ENCODE results near the gene CPXM1.
A peak's percentile ranks its signal among the peaks of the same experiment; 100 is the strongest.
"Not testable (repeated sequence)": the region's sequence is repeated elsewhere in the genome, so short reads cannot be mapped to it uniquely, and the experiment has no call there.

The CPXM1 gene

DNA sequence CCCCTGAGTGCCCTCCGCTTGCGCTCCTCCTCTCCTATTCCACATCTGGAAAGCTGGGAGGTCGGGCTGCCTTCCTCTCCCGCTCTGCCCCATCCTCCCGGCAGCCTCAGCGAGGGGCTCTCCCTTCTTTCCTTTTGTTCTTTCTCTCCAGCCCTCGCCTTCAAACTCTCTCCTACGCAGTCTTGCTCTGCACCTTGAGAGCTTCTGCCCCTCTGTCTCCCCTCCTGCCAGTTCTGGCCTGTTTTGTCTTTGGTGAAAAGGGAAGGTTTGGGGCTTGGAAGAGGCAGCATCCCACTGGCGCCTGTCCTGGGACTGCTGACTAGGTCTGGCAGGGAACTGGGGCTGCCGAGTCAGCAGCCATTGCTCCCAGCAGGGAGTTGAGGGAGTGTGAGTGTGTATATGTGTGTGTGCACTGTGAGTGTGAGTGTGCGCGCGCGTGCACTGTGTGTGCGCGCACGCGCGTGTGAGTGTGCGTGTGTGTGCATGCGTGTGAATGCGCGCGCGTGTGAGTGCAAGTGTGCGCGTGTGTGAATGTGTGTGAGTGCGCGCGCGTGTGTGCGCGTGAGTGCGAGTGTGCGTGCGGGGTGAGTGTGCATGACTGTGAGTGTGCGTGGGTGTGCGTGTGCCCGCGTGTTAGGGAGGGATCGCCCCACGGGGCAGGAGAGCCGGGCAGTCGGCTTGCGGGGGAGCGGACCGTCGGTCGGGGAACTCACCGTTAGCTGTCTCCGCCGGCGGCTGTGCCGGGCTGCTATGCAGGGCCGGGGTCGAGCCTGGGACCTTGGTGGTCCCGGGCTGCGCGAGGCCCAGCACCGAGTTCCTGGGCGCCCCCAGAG lies 523 bp downstream of the CPXM1 start:
- DNase-seq (ENCODE audit: low spot score): peak; percentile 46

DNA sequence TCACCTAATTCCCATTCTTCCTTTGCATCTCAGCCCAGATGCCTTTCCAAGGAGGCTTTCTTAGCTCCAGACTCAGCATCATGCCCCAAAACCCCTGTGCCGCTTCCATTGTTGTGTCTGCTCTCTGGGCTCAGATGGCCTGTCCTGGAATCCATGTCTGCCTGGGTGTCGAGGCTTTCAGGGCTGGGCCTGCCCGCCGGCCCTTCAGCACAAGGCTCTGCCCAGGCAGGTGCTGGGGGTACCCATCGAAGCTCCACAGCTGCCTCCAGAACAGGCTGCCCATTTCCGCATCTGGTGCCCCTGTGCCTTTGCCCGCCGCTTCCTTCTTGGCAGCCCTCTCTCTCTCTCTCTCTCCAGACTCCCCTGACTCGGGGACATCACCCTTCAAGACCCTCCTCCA lies 1.2 kb downstream of the CPXM1 start:
- DNase-seq (ENCODE audit: low spot score): no peak

DNA sequence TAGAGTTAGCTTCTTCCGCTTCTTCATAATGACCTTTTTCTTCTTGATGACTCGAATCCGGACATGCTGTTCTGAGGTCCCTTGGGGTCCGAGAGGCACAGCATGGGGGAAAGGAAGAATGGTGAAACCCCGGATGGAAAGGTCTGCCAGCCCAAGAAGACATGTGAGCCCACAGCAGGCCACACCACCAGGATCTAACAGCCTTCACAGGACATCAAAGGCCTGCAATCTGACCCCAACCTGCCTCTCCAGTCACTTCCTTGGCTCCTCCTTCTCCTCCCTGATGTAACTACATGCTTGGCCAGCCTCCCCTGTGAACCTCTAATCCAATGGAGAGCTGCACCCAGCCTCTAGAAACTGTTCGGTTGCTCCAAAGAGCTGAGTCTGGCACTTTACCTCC lies 1.6 kb downstream of the CPXM1 start:
- no peak for DNase-seq (ENCODE audit: low spot score)

DNA sequence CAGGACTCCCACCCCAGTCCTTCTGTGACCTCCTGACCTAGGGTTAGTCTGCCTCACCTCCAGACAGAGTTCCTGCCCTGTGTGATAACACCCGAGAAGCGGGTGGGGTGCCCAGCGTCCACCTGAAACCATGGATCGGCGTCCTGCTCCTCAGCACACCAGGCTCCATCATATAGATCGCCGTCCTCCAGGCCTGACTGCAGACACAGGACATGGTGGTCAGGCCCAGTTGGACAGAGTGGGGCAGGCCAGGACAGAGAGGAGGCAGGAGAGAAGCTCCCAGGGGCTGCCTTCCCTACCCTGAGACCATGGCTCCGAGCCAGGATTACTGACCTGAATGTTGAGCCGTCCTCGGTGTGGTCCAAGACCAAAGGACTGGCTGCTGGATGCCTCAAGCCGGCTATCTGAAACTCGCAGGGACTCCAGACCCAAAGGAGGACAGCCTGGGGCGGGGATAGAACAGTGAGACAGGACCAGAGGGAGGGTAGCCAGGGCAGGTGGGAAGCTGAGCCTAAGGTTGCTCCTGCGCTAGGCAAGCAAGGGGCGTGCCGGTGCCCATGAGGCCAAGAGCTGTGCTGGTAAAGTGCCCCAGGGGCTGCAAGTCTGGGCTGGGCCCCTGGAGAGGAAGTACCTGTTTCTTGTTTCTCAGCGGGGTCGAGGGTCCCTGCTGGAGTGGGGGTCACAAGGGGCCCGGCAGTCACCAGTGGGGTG lies 2.2 kb downstream of the CPXM1 start:
- no peak for DNase-seq (ENCODE audit: low spot score)

DNA sequence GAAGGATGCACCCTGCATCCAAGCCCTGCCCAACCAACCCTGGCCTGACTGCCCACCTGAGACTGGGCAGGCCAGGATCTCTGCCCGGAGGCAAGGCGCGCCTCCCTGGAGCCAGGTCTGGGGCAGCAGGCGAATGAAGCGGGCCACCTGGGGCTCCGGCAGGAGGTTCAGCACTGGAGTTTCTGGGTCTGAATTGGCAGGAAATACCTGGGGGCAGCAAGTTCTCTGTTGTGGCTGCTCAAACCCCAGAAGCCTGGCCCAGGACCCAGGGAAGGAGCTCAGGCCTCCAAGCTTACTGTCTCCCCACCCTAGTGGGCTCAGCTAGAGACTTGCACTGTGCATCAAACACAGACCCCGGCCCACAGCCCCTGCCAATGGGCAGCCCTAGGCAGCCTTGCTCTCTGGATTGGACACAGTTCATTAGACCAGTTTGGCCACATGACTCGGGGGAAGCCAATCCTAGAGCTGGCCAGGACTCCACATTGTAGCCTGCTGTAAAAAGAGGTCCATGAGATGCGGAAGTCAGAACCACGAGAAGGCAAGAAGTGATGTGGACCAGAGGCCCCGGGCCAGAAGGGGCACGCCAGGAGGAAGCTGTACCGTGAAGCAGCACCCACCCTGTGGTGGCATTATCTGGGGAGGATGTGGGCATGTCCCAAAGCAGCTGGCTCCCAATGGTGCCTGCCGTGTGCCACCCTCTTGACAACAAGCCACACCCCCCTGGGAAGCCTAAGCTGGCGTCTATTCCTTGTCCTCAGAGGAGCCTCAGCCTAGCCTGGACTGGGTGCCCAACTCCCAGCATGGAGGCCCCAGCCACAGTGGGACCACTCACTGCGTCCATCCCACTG lies 3.1 kb downstream of the CPXM1 start:
- peak; percentile 18 for DNase-seq (ENCODE audit: low spot score)

DNA sequence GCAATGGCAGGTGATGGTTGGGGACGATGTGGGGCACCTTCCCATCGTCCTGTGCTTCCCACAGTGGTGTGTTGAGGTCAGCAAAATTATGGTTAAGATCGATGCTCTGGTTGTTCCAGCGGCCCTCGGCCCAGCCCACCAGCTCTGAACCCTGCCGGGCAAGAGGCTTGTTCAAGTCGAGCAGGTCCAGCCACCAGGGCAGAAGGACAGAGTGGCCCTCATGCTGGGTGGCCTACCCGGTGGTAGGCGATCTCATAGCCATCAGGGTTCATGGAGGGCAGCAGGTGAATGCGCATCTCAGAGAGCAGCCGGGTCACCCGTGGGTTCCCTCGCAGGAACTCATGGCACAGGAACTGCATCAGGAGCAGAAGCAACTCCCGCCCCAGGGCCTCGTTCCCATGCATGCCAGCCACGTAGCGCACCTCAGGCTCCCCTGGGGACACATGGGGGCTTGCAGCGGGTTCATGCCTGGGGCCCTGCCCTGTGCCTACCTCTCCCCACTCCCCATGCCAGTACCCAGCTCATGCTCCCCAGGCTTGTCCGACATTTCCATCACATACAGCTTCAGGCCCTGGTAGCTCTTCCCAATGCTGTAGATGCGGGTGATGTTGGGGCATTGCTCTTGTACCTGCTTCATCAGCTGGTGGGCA lies 4.3 kb downstream of the CPXM1 start:
- DNase-seq (ENCODE audit: low spot score): no peak

DNA sequence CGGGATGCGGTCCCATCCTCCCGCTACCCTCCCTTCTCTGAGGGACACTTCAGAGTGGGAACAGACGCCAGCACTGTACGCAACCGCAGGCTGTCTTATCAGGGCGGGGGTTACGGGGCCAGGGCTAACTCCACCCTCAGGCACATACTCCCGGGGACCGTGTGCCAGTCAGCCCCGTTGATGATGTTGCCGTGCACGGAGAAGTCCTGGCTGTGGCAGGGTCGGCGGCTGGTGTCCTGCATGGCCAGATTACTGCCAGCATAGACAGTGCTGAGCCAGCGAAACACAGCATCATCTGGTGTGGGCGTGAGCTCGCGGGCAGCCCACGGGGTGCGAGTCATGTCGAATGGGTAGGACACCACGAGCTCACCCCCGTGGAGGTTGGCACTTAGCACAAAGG lies 5.0 kb downstream of the CPXM1 start:
- no peak for DNase-seq (ENCODE audit: low spot score)

DNA sequence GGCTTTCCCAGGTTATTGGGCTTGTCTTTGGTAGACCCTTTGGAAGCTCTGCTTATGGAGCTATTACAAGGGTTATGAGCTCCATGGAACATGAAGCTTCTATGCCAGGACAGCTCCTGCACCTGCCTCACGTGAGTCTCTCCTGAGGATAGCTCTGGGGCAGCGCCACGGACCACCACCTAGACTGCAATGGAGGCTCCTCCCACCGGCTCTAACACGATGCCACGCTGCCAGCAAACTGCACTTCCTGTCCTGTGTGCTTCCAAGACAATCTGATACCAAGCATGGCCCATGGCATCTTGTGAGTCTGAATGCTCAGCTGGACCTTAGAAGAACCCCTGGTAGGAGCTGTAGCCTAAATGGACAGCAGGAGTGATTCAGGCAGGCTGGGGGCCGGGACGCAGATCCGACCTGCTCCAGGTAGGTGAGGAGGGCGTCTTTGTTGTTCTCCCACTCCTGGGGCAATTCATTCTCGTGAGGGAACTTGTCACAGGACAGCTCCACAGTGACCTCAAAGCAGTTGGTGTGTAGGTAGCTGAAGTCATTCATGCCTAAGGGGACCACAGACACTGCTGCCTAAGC lies 5.5 kb downstream of the CPXM1 start:
- DNase-seq (ENCODE audit: low spot score): no peak

DNA sequence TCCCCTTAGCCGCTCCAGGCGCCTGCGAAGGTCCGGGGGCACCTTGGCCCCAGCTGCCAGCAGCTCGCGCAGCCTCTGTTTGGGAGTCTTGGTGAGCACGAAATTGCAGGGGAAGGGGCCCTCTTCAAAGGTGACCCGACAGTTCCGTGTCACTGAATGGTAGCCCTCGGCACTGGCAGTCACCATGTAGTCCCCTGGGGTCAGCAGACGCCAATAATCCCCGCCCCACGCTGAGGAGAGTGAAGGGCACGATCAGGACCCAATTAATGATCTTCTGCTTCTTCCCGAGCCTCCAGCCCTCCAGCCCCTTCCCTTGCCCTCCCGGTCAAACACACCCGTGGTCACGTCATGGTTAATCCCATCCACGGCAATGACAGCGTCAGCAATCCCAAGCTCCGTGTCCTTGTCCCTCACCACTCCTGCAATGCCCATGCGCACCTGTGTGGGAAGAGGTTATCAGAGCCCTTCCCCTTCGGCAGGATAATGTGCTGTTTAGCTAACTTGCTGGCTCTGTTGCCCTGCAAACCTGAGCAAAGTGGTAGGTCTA lies 6.2 kb downstream of the CPXM1 start:
- DNase-seq (ENCODE audit: low spot score): no peak

DNA sequence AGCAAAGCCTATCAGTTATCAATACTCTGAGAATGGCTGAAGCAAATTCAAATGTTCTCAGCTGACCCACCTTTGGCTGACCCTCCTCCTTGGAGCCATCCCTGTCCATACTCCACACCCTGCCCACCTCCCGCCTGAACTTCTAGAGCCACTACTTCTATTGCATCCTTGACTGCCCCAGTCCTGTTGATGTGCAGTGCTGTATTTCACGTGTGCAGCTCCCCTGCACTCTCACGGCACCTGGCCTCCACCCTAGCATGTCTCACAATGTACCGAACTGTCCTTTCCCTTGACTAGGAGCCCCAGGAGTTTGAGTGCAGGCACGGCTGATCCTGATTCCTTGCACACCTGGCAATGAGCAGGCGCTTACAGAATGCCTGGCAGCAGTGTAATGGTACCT lies 7.0 kb downstream of the CPXM1 start:
- no peak for DNase-seq (ENCODE audit: low spot score)

DNA sequence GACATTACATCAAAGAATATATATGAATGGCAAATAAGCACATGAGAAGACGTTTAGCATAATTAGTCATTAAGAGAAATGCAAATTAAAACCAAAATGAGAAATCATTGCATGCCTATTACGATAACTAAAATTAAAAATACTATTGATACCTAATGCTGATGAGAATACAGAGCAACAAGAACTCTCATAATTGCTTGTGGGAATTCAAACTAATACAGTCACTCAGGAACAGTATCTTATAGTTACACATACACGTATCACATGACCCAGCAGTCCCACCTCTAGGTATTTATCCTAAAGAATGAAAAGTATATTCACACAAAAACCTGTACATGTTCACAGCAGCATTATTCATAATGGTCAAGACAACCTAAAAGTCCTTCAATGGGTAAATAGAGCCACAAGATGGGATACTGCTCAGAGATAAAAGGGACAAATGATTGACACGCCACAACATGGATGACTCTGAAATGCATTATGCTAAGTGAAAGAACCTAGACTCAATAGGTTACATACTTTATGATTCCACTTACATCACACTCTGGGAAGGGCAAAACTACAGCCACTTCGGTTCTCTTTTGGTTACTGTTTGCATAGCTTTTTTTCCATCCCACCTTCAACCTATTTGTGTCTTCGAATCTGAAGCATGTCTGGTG lies 16.4 kb downstream of the CPXM1 start:
- no peak for DNase-seq (ENCODE audit: low spot score)

DNA sequence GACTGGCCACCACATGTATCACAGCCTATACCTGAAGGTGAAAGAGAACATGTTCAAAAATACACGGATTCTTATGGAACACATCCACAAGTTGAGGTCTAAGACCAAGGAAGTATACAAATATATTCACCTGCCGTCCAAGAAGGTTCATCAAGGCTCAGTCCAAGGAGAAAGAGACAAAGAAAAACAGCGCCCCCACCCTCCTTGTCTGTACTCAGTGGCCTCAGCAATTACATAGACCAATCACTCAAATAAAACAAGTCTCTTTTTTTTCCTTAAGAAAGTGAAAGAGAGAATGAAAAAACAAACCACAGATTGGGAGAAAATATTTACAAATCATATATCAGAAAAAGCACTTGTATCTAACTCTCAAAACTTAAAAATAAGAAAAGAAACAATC lies 19.5 kb downstream of the CPXM1 start:
- no peak for DNase-seq (ENCODE audit: low spot score)

DNA sequence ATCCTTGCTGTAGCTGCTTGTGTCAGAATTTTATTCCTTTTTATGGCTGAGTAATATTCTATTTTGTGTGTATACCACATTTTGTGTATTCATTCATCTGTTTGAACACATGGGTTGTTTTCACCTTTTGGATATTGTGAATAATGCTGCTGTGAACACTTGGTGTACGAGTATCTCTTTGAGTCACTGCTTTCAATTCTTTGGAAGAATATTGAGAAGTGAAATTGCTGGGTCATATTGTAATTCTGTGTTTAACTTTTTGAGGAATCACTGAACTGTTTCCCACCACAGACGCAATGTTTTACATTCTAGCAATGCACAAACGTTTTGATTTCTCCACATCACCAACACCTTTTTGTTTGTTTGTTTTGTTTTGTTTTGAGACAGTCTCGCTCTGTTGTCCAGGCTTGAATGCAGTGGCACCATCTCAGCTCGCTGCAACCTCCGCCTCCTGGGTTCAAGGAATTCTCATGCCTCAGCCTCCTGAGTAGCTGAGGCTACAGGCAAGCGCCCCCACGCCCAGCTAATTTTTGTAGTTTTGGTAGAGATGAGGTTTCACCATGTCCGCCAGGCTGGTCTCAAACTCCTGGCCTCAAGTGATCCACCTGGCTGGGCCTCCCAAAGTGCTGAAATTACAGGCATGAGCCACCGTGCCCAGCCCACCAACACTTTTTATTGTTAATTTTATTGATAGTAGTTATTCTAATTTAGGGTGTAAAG lies 21.7 kb downstream of the CPXM1 start:
- no peak for DNase-seq (ENCODE audit: low spot score)

DNA sequence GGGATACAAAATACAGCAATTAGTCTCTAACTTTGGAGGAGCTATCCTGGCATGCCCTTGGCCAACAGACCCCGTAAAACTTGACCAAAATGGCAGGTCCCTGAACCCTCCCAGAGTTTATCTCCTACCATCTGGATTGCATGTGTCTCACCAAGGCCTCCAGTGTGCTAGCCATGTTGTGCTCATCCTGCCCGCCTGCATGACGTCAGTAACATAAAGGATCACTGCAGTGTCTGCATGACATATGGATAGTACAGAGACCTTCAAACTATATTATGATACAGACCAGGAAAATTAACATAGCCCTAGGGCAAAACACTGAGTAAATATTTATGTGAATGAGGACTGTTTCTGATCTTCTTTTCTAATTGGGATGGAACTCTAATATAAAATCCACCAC lies 25.3 kb downstream of the CPXM1 start:
- DNase-seq (ENCODE audit: low spot score): peak; percentile 8

DNA sequence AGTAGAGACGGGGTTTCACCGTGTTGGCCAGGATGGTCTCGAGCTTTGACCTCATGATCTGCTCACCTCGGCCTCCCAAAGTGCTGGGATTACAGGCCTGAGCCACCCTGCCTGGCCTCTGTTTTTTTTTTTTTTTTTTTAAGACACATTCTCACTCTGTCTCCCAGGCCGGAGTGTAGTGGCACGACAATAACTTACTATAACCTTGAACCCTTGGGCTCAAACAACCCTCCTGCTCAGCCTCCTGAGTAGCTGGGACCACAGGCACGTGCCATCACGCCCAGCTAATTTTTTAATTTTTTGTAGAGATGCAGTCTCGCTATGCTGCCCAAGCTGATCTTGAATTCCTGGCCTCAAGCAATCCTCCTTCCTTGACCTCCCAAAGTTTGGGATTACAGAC lies 26.6 kb downstream of the CPXM1 start:
- DNase-seq (ENCODE audit: low spot score): no peak

DNA sequence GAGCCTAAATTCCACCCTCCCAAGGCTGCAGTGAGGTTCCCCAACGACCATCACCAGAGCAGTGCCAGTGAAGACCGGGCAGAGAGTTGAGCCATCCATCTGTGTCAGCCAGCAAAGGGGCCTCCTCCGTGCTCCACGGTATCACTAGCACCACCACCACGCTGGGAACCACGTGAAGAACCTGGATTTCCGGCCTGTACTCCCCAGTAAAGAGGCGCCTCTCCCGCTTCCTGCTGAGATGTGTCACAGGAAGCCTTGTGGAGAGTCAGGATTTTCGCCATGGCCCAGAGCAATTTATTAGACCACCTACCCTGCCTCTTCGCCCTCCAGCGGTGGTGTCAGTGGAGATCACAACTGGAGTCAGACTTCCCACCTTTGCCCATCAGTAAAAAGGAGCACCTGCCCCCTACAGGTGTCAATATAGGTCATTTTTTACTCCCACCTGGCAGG lies 28.8 kb downstream of the CPXM1 start:
- peak; percentile 17 for DNase-seq (ENCODE audit: low spot score)

DNA sequence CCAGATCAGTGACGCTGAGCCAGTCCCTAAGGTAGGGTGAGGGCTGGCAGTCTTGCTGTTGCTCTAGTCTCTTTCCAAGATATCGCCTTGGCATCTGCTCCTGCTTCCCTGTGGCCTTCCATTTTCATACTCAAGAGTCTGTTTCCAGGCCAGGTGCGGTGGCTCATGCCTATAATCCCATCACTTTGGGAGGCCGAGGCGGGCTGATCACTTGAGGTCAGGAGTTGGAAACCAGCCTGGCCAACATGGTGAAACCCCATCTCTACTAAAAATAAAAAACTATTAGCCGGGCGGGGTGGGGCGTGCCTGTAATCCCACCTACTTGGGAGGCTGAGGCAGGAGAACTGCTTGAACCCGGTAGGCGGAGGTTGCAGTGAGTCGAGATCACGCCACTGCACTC lies 30.3 kb downstream of the CPXM1 start:
- DNase-seq (ENCODE audit: low spot score): not testable (repeated sequence)

DNA sequence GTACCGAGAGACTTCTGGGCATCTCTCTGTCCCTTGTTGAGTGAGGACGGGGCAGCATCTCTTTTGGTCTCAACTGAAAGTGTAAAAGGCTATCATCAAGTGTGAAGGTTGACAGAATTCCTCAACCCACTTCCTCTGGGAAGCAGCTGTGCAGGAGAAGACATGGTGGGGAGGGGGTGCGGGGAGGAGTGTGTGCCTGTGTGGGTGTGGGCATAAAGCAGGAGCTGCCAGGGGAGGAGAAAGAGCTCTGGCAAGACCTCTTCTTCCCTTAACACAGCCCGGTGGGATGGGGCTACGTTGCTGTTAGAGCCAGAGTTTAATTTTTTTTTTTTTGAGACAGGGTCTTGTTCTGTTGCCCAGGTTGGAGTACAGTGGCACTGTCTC lies 31.8 kb downstream of the CPXM1 start:
- DNase-seq (ENCODE audit: low spot score): peak; percentile 16

DNA sequence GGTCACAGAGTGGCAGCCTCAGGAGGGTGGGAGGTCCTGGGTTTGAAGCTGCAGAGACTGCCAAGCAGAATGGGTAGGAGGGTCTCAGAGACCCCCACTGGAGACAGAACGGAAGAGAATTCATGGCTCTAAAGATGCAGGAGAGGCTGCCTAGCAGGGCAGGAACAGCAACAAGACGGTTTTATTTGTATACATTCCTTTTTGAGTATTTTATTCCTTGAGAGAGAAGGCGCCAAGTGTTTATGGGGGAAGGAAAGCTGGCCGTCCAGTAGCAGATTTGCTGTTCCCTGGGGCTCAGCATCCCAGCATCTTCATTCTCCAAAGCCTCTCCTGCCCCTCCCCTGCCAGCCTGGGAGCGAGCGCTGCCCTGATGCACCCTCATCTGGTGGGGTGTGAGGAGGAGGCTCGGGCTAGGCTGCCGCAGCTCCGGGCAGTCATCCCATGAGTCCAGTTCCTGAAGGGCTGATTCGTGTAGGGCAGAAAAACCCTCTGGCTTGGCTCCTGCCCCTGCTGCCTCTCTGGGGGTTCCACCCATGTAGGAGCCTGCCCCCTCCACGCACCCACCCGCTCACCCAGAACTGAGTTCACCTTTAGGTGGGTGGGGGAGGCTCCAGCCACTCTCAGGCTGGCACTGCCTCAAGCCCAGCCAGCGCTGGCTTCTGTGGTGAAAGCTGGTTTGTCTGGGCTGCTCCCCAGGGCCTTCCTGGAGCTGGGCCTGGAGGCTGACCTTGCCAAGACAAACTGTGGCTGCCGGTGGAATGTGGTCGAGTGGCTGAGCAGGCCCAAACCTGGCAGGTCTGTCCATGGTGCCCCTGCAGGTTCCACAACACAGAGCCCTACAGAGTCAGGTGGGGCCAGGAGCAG lies 32.4 kb downstream of the CPXM1 start:
- DNase-seq (ENCODE audit: low spot score): peak; percentile 36

Data from D341Med (cell line).